IPS-11a (cell line): ENCODE measurements around the gene PIK3C2G.

Experiments
- H3K4me3 ChIP-seq: one replicate; pipeline ENCODE4 v1.5.1; 2013; ENCODE audit warnings: low read depth, low read length, control low read depth

The PIK3C2G gene

DNA sequence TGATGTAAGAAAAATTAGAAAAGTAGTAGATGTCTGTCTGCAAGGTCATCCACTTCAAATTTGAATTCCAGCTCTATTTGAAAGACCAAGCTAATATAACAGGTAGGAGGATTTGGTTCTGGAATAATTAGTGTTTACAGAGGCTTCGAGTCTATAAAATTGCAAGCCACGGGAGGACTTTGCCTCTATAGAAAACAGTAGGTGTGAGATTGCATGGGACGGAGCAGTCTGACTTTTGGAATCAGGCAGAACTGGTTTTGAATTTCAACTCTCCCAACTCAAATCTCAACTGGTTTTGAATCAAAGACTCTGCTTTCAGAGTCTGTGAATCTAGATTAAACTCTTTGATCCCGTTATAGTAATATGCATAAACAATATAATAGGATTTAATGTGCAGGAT, 82.4 kb downstream of the PIK3C2G start:
- H3K4me3 ChIP-seq = no peak overlapping the region

- no peak overlapping the region for H3K4me3 ChIP-seq
Measured at GRCh38 chr12:18345021-18345735, 83.9 kb downstream of the PIK3C2G start.

GRCh38 chr12:18352312-18352711, 91.0 kb downstream of the PIK3C2G start:
- H3K4me3 ChIP-seq = no peak overlapping the region

DNA sequence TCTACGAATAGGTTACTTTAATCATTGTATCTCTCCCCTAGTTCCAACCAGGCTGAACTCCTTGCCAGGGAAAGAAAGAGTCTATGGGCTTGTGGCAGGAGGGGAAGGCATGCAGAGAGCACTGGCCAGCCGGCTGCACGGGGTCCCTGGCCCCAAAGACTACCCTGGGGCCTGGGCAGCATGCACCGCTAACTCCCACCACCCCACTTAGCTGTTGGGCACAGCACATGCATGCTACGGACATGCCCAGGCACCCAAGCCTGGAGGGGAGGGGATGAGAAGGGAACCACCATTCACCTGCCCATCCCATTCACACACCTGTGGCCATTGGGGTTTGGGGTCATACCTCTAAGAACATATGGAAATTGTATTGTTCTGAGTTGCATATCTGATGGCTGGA, 94.1 kb downstream of the PIK3C2G start:
- H3K4me3 ChIP-seq = no peak overlapping the region

GRCh38 chr12:18358077-18358476, 96.8 kb downstream of the PIK3C2G start:
- no peak overlapping the region for H3K4me3 ChIP-seq

DNA sequence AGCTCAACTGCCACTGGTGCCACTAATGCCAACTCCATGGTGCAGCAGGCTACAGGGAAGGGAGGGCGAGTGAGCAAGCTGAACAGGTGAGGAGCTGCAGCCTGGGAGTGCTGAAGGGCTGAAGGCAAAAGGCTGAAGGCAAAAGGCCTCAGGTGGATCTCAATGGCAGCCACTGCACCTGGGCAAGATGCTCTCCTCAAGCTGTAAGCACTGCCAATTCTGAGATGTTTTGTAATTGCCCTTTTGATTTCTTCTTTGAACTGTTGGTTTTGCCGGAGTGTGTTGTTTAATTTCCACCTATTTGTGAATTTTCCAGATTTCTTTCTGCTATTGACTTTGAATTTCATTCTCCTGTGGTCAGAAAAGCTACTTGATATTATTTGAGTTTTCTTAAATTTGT, 97.6 kb downstream of the PIK3C2G start:
- no peak overlapping the region for H3K4me3 ChIP-seq

DNA sequence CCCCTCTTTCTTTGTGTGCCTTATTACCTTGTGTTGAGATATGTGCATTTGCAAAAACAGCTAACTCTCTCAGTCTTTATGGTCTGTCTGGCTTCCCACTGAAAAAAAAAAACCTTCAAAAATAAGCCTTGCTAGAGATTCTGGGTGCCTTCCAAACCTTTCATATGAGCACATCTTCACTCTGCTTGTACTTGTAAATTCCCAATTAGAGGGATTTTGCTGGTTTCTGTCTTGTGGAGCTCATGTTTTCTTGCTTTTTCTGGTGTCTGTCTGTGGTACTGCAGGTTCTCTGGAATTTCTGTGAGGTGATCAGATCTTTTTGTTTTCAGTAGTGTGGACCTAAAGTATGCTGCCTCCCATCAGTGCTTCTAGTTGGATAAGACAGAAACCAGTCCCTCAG, 100.1 kb downstream of the PIK3C2G start:
- no peak overlapping the region for H3K4me3 ChIP-seq

DNA sequence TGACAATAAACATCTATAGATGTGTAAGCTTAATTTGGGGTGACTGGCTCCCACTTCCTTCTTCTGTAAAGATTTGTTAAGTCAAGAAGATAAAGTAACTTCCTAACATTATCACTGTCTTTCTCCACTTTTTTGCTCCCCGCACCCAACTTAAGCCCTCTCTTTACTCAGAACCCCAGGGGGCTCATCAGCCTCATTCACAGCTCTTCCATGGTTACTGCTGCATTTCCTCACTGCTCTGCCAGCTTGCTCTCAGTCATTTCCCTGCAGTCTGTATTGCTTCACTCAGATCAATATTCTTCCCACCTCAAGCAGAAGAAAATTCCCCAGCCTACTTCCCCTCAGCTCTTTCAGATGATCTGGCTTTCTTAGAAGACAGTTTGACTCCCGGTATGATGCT, 102.0 kb downstream of the PIK3C2G start:
- no peak overlapping the region for H3K4me3 ChIP-seq

DNA sequence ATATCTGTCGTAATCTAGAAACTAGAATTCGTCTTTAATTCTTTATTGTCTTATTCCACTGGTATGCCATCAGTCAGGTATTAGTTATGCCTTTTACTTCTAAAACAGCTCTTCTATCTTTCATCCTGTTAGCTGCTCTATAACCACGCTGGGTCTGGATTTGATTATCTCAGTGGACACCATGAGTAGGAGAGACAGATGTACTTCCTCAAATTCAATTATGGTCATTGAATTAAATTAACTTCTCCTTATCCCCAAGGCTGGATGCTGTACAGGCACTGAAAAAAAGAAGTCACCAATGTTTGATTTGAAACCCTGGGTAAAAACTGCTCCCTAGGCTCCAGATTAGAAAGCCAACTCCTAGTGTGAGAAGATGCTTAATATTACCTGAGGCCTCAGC, 107.3 kb downstream of the PIK3C2G start:
- H3K4me3 ChIP-seq = no peak overlapping the region

- H3K4me3 ChIP-seq = no peak overlapping the region
Measured at GRCh38 chr12:18373181-18373580, 111.9 kb downstream of the PIK3C2G start.

- no peak overlapping the region for H3K4me3 ChIP-seq
Measured at GRCh38 chr12:18375131-18375530, 113.8 kb downstream of the PIK3C2G start.

DNA sequence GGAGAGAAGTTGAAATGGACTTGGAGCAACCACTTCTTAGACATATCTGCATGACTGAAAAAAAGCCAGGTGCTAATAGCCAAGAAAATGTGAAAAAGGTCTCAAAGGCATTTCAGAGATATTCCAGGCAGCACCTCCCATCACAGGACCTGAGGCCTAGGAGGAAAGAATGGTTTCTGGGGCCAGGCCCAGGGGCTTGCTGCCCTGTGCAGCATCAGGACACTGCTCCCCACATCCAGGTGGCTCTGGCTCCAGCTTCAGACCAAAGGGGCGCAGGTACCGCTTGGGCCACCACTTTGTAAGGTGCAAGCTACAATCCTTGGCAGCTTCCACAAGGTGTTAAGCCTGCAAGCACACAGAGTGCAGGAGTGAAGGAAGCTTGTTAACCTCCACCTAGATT, 114.3 kb downstream of the PIK3C2G start:
- H3K4me3 ChIP-seq = no peak overlapping the region

DNA sequence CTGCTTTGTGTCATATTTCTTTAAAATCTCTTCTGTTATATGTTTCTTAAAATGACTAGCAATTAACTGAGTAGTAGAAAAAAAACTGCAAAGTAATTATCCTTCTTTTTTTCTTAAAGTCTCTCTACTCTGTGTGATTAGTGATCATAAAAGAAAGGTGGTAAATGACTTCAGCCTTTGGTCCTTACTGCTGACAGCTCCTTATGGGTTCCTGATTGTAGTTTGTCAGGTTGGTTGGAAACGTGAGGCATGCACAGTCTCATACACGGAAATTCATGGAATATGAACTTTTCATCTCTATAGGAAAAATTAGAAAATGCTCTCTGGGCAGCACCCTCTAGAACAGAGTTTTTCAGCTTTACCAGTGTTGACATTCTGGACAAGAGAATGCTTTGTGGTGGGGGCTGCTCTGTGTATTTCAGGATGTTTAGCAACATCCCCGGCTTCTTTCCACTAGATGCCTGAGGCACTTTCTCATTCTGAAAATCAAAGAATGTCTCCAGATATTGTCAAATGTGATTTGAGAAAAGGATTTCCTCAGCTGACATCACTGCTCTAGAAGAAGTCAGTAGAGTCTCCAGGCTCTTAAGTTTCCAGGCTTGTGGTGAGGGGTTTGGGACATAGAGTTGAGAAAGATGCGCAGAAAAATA, 121.0 kb downstream of the PIK3C2G start:
- H3K4me3 ChIP-seq = no peak overlapping the region

- no peak overlapping the region for H3K4me3 ChIP-seq
Measured at GRCh38 chr12:18383203-18383602, 121.9 kb downstream of the PIK3C2G start.

DNA sequence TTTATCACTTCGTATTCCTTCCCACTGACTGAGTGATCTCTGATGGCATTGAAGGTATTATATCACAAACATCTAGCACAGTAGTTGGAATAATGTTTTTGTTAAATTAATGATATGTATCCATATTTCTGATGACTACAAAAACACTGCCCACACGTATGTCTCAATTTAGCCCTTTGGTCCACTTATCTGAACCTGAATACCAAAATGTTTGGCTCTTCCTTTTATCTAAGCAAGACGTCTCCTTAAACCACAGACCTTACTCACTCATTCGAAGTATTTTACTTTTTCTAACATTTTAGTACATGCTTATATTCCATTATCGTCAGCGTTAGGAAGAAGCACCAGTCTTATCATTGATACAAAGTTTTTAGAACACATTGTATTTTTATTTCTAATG, 126.4 kb downstream of the PIK3C2G start:
- no peak overlapping the region for H3K4me3 ChIP-seq

- no peak overlapping the region for H3K4me3 ChIP-seq
Measured at GRCh38 chr12:18389820-18390219, 128.5 kb downstream of the PIK3C2G start.

DNA sequence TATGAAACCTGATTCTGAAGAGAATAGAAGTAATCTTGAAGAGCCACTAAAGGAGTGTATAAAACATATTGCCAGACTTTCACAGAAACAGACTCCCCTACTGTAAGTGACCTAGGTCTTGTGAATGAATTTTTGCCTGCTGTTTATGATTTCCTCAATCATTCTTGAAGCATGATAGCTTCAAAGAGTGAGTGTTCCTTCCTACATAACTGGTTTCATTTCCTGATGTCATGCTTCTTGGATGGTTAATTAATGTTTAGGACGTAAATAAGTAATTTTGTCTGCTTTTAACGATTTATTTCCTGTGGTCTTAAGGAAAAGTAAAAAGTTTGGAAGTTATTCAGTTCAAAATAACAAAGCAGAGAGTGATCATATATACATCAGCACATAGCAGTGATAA, 129.8 kb downstream of the PIK3C2G start:
- H3K4me3 ChIP-seq = no peak overlapping the region

DNA sequence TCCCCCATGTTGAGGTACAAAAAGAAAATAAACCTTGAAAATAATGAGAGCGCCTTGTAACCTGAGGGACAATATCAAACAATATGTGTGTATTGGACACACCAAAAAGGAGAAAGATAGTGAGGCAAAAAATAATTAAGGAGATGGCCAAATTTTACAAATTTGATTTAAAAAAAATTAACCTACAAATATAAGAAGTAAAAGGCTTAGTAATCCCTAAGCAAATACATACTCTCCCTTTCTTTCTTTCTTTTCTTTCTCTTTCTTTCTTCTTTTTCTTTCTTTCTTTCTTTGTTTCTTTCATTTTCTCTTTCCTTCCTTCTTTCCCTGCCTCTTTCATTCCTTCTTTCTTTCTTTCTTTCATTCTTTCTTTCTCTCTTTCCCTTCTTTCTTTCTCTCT, 133.4 kb downstream of the PIK3C2G start:
- no peak overlapping the region for H3K4me3 ChIP-seq

GRCh38 chr12:18400186-18400585, 138.9 kb downstream of the PIK3C2G start:
- no peak overlapping the region for H3K4me3 ChIP-seq

DNA sequence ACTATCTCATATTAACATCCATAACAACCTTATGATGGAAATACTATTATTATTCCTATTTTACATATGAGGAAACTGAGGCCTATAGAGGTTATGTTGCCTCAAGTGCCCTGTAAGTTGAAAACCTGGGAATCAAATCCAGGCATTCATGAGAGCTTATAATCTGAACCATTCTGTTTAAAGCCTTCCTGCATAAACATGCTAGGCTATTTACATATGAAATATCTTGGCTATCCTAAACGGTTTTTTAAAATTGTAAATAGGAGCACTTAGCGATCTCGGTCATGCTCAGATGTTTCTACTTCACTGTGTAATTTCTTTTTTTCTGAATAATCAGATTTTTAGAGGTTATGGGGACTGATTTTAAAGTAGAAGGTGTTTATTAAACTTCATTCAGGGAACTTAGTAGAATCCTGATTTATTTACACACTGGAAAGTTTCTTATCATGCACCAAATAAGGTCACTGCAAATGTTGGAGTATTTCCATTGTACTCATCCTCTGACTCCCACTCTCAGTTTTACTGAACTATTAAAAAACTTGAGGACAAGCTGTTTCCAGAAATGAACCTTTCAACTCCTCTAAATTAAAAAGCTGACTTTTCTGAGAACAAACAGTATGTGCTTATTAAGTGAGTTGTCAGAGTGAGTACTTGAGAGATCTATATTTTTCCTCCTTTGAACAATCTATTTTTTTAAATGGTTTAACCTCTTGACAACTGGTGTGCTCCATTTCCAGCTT, 141.7 kb downstream of the PIK3C2G start:
- no peak overlapping the region for H3K4me3 ChIP-seq

DNA sequence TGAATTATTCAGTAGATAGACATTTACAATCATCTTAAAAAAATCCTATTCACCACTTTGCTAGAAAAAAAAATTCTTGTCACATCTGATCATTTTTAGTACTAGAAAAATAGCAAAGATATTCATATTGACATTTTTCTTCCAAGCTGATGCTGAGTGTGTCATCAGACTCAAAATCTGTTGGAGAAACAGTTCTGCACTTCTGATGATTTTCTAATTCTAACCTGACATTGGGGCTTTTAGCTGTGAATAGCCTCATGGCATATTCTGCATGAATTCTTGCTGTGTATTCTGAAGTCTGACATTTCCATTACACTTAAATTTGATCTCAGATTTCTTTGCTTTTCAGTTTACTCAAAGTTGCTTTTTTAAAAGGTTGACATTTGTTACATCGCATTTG, 150.1 kb downstream of the PIK3C2G start:
- H3K4me3 ChIP-seq = no peak overlapping the region

GRCh38 chr12:18414671-18415070, 153.4 kb downstream of the PIK3C2G start:
- H3K4me3 ChIP-seq = no peak overlapping the region
